Measurements from ENCODE around the gene NEURL4. TPM values are rescaled to one million over a fixed set of nuclear protein-coding genes. Genes with fewer than 3 reads are reported as not detected.

The NEURL4 gene
- total and polyA plus RNA-seq, 2 donors (not counting 3 experiments of a cell fraction or from before 2014, with no cell fraction given) = 32.0 to 44.9 TPM

- H4K20me1 ChIP-seq (replicated peaks; ENCODE audit: control insufficient read depth, extremely low read depth, insufficient read depth, low read length) = peaks cover 4% of the 10 kb centered on the region
- dilution Hi-C loops (cut with MboI; ENCODE audit: extremely low pct_ligation_motif_present, low sequenced_read_pairs) = no loop called here
- no peaks in the 10 kb centered on the region for H3K27me3 ChIP-seq (ENCODE audit: control insufficient read depth in 2 of 2, insufficient read depth in 2 of 2, low read length in 2 of 2)
- H3K9me1 ChIP-seq (replicated peaks; ENCODE audit: control insufficient read depth, extremely low read depth, insufficient read depth, low read length) = no peaks in the 10 kb centered on the region
- FAIRE-seq (no peak), DNase-seq (ENCODE audit: low read depth, low spot score) (no peak)
- no peak overlapping the region for H3K4me3 ChIP-seq (replicated peaks in 1 of 3; ENCODE audit: insufficient read depth in 1 of 3, low read depth in 1 of 3, low read length in 3 of 3)
- ChIA-PET CTCF (interaction anchor here (1.2 kb wide), 1 partner anchor 31 kb away, joined by 5 read pairs; the partner anchor contains the start of gene SLC2A4), POLR2A (no interaction called here)
- no peak overlapping the region for H3K9ac ChIP-seq (replicated peaks; ENCODE audit: extremely low read depth, insufficient read depth, low read length)
- intact Hi-C loops (cut with micrococcal nuclease) = no loop called here
- no peaks in the 10 kb centered on the region for H3K9me3 ChIP-seq (replicated peaks; ENCODE audit: control insufficient read depth, insufficient read depth, low read length)
- no peak overlapping the region for H3K27ac ChIP-seq (ENCODE audit: insufficient read depth, low read depth, low read length)
- H3K36me3 ChIP-seq (ENCODE audit: control insufficient read depth in 2 of 2, extremely low read depth in 1 of 2, insufficient read depth in 2 of 2, low read length in 2 of 2) = peaks cover 31 to 40% of the 10 kb centered on the region in 2 experiments
- no peak overlapping the region for H2AFZ ChIP-seq (ENCODE audit: low read depth, low read length)
- no peak overlapping the region for H3K4me2 ChIP-seq (ENCODE audit: insufficient read depth, low read length)
- peaks cover 35% of the 10 kb centered on the region for H3K4me1 ChIP-seq (ENCODE audit: control insufficient read depth, extremely low read depth, insufficient read depth, low read length)
- no peak for TF ChIP-seq EZH2 (IDR thresholded peaks at IDR 0.05; ENCODE audit: borderline replicate concordance, low read depth, low read length, severe bottlenecking)
- TF ChIP-seq, protein P1, sequence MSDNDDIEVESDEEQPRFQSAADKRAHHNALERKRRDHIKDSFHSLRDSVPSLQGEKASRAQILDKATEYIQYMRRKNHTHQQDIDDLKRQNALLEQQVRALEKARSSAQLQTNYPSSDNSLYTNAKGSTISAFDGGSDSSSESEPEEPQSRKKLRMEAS (IDR thresholded peaks at IDR 0.05; ENCODE audit: insufficient read depth, insufficient read length) = no peak
- no peak for TF ChIP-seq GATA2 (IDR thresholded peaks at IDR 0.05; ENCODE audit: insufficient read depth, insufficient read length, low read depth, low read length)
- TF ChIP-seq FOS (IDR thresholded peaks at IDR 0.05; ENCODE audit: borderline replicate concordance, insufficient read depth, low read length) = no peak
- TF ChIP-seq MYC (IDR thresholded peaks at IDR 0.05; ENCODE audit: low read depth, low read length) = no peak
- no peak for TF ChIP-seq CTCF (IDR thresholded peaks at IDR 0.05; ENCODE audit: extremely low read depth in 1 of 2, insufficient read depth in 1 of 2, low read depth in 1 of 2, low read length in 2 of 2)
- no peak for TF ChIP-seq POLR2AphosphoS5 (IDR thresholded peaks at IDR 0.05; ENCODE audit: insufficient read depth, low read depth, low read length)
- peaks cover 48% of the 10 kb centered on the region for H3K79me2 ChIP-seq (ENCODE audit: control insufficient read depth, insufficient read depth, low read length)
- no TSS peak for BruUV-seq (replicated peaks)
These were observed 16.6 kb downstream of the NEURL4 start for GRCh38 chr17:7312432-7313087.

Measured in endothelial cell of umbilical vein (primary cell).